GM12865 (cell line): ENCODE data around the gene ECE2.

Source experiments
- DNase-seq: peaks from one replicate; pipeline ENCODE4 v3.0.0; 2010; ENCODE audit warnings: low read depth
- H3K4me3 ChIP-seq: 2 replicates; pipeline ENCODE4 v1.5.1; 2011; ENCODE audit warnings: mild to moderate bottlenecking, low read depth, low read length, control low read depth
- TF ChIP-seq, protein P1 (sequence below): IDR thresholded peaks from 2 replicates; pipeline ENCODE4 v1.5.1; 2011; ENCODE audit warnings: low read length, control low read depth, low read depth, inconsistent platforms; ENCODE audit not compliant: insufficient read depth; ENCODE audit errors: missing control alignments

Gene ECE2

DNA sequence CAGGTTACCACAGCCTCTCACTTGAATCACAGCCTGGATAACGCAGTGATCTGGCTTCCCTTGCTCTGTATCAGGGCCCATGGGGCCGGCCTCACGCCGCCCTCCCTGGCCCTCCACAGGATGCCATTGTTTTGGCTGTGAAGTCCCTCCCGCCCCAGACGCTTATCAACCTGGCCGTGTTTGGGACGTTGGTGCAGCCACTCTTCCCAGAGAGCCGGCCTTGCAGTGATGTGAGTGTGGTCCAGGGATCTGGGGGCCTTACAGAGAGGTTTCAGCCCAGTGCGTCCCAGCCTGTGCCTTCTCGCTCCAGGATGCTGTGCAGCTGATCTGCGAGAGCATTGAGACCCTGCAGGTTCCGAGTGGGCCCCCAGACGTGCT, 39.8 kb upstream of the ECE2 start:
- H3K4me3 ChIP-seq = no peak overlapping the region
- TF ChIP-seq, protein P1, sequence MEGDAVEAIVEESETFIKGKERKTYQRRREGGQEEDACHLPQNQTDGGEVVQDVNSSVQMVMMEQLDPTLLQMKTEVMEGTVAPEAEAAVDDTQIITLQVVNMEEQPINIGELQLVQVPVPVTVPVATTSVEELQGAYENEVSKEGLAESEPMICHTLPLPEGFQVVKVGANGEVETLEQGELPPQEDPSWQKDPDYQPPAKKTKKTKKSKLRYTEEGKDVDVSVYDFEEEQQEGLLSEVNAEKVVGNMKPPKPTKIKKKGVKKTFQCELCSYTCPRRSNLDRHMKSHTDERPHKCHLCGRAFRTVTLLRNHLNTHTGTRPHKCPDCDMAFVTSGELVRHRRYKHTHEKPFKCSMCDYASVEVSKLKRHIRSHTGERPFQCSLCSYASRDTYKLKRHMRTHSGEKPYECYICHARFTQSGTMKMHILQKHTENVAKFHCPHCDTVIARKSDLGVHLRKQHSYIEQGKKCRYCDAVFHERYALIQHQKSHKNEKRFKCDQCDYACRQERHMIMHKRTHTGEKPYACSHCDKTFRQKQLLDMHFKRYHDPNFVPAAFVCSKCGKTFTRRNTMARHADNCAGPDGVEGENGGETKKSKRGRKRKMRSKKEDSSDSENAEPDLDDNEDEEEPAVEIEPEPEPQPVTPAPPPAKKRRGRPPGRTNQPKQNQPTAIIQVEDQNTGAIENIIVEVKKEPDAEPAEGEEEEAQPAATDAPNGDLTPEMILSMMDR = no peak
- no peak for DNase-seq

GRCh38 chr3:184236636-184237035, 39.2 kb upstream of the ECE2 start:
- no peak overlapping the region for H3K4me3 ChIP-seq
- TF ChIP-seq, protein P1 = no peak
- no peak for DNase-seq

DNA sequence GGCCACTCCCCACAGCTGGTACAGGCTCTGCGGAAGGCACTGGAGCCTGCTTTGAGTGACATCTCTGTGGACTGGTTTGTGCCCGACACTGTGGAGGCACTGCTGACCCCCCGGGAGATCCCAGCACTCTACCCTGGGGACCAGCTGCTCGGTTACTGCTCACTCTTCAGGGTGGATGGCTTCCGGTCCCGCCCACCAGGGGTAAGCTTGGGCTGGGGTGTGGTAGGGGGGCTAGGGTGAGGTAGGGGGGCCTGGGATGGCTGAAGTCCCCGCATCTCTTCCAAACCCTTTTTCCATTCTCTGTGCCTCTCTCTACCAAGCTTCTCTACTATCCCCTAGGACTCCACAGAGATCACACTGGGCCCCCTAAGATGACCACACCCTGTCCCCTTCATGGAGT, 38.6 kb upstream of the ECE2 start:
- H3K4me3 ChIP-seq = no peak overlapping the region
- no peak for DNase-seq
- TF ChIP-seq, protein P1 = no peak

DNA sequence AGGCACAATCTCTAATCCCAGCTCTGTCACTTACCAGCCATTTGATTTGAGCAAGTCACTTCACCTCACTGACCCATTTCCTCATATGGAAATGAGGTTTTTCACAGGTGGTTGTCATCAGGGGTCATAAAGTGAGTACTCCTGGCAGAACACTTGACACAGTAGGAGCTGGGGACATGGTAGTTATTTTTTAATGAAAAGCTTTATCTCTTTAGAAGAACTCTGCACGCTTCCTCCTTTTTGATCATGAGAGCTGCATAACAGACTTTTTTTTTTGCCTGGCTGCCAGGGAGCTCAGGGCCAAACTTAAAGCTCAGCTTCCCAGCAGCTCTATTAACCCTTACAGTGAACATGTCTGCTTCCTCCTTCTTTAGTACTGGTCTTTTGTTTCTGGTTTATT, 38.0 kb upstream of the ECE2 start:
- DNase-seq = no peak
- TF ChIP-seq, protein P1 = no peak
- H3K4me3 ChIP-seq = no peak overlapping the region

DNA sequence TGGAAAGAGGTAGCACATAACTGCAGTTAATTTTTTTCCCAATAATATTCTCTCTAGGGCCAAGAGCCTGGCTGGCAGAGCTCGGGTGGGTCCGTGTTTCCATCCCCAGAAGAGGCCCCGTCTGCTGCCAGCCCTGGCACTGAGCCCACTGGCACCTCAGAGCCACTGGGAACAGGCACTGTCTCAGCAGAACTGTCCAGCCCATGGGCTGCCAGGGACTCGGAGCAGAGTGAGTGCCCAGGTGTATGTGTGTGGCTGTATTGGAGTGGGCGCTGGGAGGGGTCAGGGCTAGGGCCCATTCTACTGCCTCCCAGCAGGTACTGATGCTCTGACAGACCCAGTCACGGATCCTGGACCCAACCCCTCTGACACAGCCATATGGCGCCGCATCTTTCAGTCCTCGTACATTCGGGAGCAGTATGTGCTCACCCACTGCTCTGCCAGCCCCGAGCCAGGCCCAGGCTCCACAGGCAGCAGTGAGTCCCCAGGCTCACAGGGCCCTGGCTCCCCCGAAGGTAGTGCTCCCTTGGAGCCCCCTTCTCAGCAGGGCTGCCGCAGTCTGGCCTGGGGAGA, 37.5 kb upstream of the ECE2 start:
- TF ChIP-seq, protein P1 = no peak
- H3K4me3 ChIP-seq = no peak overlapping the region
- DNase-seq = no peak

GRCh38 chr3:184239221-184239620, 36.6 kb upstream of the ECE2 start:
- TF ChIP-seq, protein P1 = no peak
- no peak overlapping the region for H3K4me3 ChIP-seq
- DNase-seq = no peak

GRCh38 chr3:184239708-184240107, 36.1 kb upstream of the ECE2 start:
- TF ChIP-seq, protein P1 = no peak
- no peak for DNase-seq
- no peak overlapping the region for H3K4me3 ChIP-seq
